ENCODE data around the gene TRAPPC5.
A peak's percentile ranks its signal among the peaks of the same experiment; 100 is the strongest.

TRAPPC5 gene

GRCh38 chr19:7705387-7706187 is 25.0 kb downstream of the TRAPPC5 start:
- no peaks in the 10 kb centered on the region; the same call in 1 of the 2 replicates for H4K20me1 ChIP-seq (ENCODE audit: insufficient read depth, low read length)
- peak overlapping the region; percentile 43; the same call in 1 of the 2 replicates for H3K27ac ChIP-seq (ENCODE audit: low read length)
- TF ChIP-seq CTCF (IDR thresholded peaks at IDR 0.05; ENCODE audit: low read depth, low read length) (no peak), EZH2phosphoT487 (IDR thresholded peaks at IDR 0.05; ENCODE audit: low read depth) (peak; percentile 95)
- no peaks in the 10 kb centered on the region for H3K79me2 ChIP-seq (ENCODE audit: low read length)
- no peaks in the 10 kb centered on the region for H3K36me3 ChIP-seq (replicated peaks; ENCODE audit: low read depth, low read length)
- H3K4me1 ChIP-seq (ENCODE audit: low read length): peaks cover 55% of the 10 kb centered on the region
- H3K4me3 ChIP-seq (ENCODE audit: low read length): peak overlapping the region; percentile 67
- H3K9ac ChIP-seq (ENCODE audit: low read length): peak overlapping the region; percentile 43; the same call in 1 of the 2 replicates
- H3K4me2 ChIP-seq (ENCODE audit: low read length): peak overlapping the region; percentile 94
- peaks cover 72% of the 10 kb centered on the region for H3K27me3 ChIP-seq (ENCODE audit: low read depth, low read length)
- H3K9me3 ChIP-seq (ENCODE audit: insufficient read depth, low read length): no peaks in the 10 kb centered on the region
- H2AFZ ChIP-seq (ENCODE audit: low read depth, low read length): no peak overlapping the region; the same call in 1 of the 2 replicates

- Histone ChIP-seq H2AFZ (ENCODE audit: low read depth, low read length) (no peak overlapping the region; the same call in 1 of the 2 replicates), H3K27ac (ENCODE audit: low read length) (peak overlapping the region; percentile 43; the same call in 1 of the 2 replicates), H3K27me3 (ENCODE audit: low read depth, low read length) (peaks cover 70% of the 10 kb centered on the region), H4K20me1 (ENCODE audit: insufficient read depth, low read length) (no peaks in the 10 kb centered on the region; the same call in 1 of the 2 replicates), H3K4me1 (ENCODE audit: low read length) (peaks cover 52% of the 10 kb centered on the region), H3K36me3 (replicated peaks; ENCODE audit: low read depth, low read length) (no peaks in the 10 kb centered on the region), H3K79me2 (ENCODE audit: low read length) (no peaks in the 10 kb centered on the region), H3K9me3 (ENCODE audit: insufficient read depth, low read length) (no peaks in the 10 kb centered on the region), H3K4me3 (ENCODE audit: low read length) (peak overlapping the region; percentile 67), H3K4me2 (ENCODE audit: low read length) (peak overlapping the region; percentile 94), H3K9ac (ENCODE audit: low read length) (peak overlapping the region; percentile 43; the same call in 1 of the 2 replicates)
- TF ChIP-seq EZH2phosphoT487 (IDR thresholded peaks at IDR 0.05; ENCODE audit: low read depth) (no peak), CTCF (IDR thresholded peaks at IDR 0.05; ENCODE audit: low read depth, low read length) (no peak)
Observed at GRCh38 chr19:7706188-7706954, 25.7 kb downstream of the TRAPPC5 start.

GRCh38 chr19:7706955-7707456 is 26.4 kb downstream of the TRAPPC5 start:
- H3K27ac ChIP-seq (ENCODE audit: low read length): no peak overlapping the region
- H3K4me1 ChIP-seq (ENCODE audit: low read length): peaks cover 46% of the 10 kb centered on the region

More at GRCh38 chr19:7706955-7707456, 26.4 kb downstream of the TRAPPC5 start:
- no peaks in the 10 kb centered on the region for H3K9me3 ChIP-seq (ENCODE audit: insufficient read depth, low read length)
- no peak overlapping the region for H3K4me3 ChIP-seq (ENCODE audit: low read length)
- H3K36me3 ChIP-seq (replicated peaks; ENCODE audit: low read depth, low read length): no peaks in the 10 kb centered on the region
- no peaks in the 10 kb centered on the region; the same call in 1 of the 2 replicates for H4K20me1 ChIP-seq (ENCODE audit: insufficient read depth, low read length)
- peaks cover 69% of the 10 kb centered on the region for H3K27me3 ChIP-seq (ENCODE audit: low read depth, low read length)
- no peak for TF ChIP-seq CTCF (IDR thresholded peaks at IDR 0.05; ENCODE audit: low read depth, low read length)
- H3K9ac ChIP-seq (ENCODE audit: low read length): no peak overlapping the region
- no peaks in the 10 kb centered on the region for H3K79me2 ChIP-seq (ENCODE audit: low read length)
- H2AFZ ChIP-seq (ENCODE audit: low read depth, low read length): no peak overlapping the region
- no peak overlapping the region for H3K4me2 ChIP-seq (ENCODE audit: low read length)

All from OCI-LY3 (cell line).